Measurements from ENCODE around the gene SKI.

SKI gene

DNA sequence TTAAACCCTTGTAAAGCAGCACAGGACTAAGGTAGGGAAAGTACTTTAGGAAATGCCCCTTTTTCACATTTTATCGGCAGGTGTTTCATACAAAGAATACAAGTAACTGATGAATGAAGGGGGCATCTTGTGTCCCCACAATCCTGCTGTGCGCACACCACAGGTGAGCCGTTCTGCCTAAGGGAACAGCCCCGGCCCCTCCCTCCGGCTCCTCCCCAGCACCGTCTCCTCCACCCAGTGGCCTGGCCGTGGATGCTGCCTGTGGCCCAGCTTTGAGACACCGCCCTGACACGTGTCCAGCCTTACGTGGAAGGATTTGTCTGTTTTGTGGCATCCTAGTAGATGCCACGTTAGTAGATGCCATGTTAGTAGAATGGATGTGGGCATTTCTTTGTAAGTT is 46.4 kb upstream of the SKI start:
- H3K4me1 ChIP-seq, result no peaks in the 10 kb centered on the region
- H3K27ac ChIP-seq, result no peak overlapping the region
- peaks cover 0 to 15% of the 10 kb centered on the region in 2 donors for H3K27me3 ChIP-seq
- H3K36me3 ChIP-seq, result peaks cover 0 to 48% (median 3%) of the 10 kb centered on the region in 3 donors
- H3K4me3 ChIP-seq, result no peak overlapping the region
- no peak for DNase-seq
- TF ChIP-seq, protein P1, sequence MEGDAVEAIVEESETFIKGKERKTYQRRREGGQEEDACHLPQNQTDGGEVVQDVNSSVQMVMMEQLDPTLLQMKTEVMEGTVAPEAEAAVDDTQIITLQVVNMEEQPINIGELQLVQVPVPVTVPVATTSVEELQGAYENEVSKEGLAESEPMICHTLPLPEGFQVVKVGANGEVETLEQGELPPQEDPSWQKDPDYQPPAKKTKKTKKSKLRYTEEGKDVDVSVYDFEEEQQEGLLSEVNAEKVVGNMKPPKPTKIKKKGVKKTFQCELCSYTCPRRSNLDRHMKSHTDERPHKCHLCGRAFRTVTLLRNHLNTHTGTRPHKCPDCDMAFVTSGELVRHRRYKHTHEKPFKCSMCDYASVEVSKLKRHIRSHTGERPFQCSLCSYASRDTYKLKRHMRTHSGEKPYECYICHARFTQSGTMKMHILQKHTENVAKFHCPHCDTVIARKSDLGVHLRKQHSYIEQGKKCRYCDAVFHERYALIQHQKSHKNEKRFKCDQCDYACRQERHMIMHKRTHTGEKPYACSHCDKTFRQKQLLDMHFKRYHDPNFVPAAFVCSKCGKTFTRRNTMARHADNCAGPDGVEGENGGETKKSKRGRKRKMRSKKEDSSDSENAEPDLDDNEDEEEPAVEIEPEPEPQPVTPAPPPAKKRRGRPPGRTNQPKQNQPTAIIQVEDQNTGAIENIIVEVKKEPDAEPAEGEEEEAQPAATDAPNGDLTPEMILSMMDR (IDR thresholded peaks at IDR 0.05), result no peak
- intact Hi-C loops (cut with DNase I; ENCODE audit: low total_unique reads), result no loop called here
- H3K9me3 ChIP-seq, result no peaks in the 10 kb centered on the region

DNA sequence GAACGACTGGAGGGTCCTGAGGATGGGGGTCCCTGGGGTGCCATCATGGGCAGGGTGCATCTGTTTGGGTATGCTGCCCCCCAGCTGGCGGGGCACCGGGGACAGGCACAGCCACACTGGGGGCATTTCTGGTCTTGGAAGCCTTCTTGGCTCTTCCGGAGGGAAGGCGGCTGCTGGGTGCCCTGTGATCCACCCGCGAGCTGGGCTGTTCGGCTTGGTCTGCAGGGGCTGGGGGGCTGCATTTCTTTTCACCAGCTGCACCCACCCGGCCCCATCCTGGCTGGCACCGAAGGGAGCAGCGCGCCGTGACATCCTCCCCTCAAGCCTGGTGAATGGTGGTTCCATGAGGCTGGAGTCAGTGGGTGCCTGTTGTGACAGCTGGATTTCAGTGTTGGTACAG is 45.7 kb upstream of the SKI start:
- no peak for DNase-seq
- H3K4me1 ChIP-seq, result no peaks in the 10 kb centered on the region
- intact Hi-C loops (cut with DNase I; ENCODE audit: low total_unique reads), result no loop called here
- no peak overlapping the region for H3K4me3 ChIP-seq
- TF ChIP-seq, protein P1 (IDR thresholded peaks at IDR 0.05), result no peak
- H3K27ac ChIP-seq, result no peak overlapping the region
- no peaks in the 10 kb centered on the region for H3K9me3 ChIP-seq
- H3K27me3 ChIP-seq, result peaks cover 0 to 15% of the 10 kb centered on the region in 2 donors
- H3K36me3 ChIP-seq, result peaks cover 0 to 50% (median 3%) of the 10 kb centered on the region in 3 donors

DNA sequence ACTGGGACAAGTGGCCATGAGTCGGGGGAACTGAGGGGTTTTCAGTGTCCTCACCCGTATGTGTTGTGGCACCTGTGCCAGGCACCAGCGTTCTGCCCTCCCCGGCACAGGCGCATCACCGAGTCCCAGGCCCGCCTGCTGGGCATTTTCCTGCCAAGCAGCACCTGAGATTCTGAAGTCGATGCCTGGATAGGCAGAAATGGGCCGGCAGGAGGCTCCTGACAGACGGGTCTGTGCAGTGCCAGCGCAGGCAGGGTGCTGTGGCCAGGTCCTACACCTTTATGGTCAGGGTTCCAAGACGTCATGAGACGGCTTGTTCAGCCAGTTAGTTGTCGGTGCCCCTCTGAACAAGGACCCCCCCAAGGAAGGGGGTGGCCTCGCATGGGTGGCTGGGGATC is 44.2 kb upstream of the SKI start:
- intact Hi-C loops (cut with DNase I; ENCODE audit: low total_unique reads), result no loop called here
- Histone ChIP-seq H3K27me3 (peaks cover 0 to 3% of the 10 kb centered on the region in 2 donors), H3K9me3 (no peaks in the 10 kb centered on the region), H3K4me3 (no peak overlapping the region), H3K36me3 (peaks cover 0 to 47% (median 3%) of the 10 kb centered on the region in 3 donors), H3K4me1 (no peaks in the 10 kb centered on the region), H3K27ac (no peak overlapping the region)
- TF ChIP-seq, protein P1 (IDR thresholded peaks at IDR 0.05), result no peak
- no peak for DNase-seq

DNA sequence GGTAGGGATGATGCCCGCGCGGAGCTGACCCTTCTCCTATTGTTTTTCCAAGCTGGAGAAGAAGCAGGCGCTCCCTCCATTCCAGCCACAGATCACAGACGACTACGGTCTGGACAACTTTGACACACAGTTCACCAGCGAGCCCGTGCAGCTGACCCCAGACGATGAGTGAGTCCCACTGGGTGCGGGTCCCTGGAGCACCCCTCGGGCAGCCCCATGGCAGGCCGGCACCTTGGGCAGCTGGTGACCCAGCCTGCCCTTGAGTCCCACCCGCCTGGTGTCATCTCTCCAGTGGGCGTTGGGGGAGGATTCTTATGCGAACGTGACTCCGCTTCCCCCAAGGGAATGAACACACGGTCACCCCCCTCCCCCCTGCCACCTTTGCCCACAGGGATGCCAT is 43.6 kb upstream of the SKI start:
- no peaks in the 10 kb centered on the region for H3K4me1 ChIP-seq
- no peak for DNase-seq
- intact Hi-C loops (cut with DNase I; ENCODE audit: low total_unique reads), result no loop called here
- H3K27ac ChIP-seq, result no peak overlapping the region
- no peaks in the 10 kb centered on the region for H3K27me3 ChIP-seq
- H3K9me3 ChIP-seq, result no peaks in the 10 kb centered on the region
- peaks cover 0 to 47% (median 3%) of the 10 kb centered on the region in 3 donors for H3K36me3 ChIP-seq
- TF ChIP-seq, protein P1 (IDR thresholded peaks at IDR 0.05), result no peak
- no peak overlapping the region for H3K4me3 ChIP-seq

DNA sequence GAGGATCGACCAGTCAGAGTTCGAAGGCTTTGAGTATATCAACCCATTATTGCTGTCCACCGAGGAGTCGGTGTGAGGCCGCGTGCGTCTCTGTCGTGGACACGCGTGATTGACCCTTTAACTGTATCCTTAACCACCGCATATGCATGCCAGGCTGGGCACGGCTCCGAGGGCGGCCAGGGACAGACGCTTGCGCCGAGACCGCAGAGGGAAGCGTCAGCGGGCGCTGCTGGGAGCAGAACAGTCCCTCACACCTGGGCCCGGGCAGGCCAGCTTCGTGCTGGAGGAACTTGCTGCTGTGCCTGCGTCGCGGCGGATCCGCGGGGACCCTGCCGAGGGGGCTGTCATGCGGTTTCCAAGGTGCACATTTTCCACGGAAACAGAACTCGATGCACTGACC is 43.2 kb upstream of the SKI start:
- Histone ChIP-seq H3K4me1 (no peaks in the 10 kb centered on the region), H3K36me3 (peaks cover 0 to 45% (median 3%) of the 10 kb centered on the region in 3 donors), H3K27me3 (no peaks in the 10 kb centered on the region), H3K4me3 (no peak overlapping the region), H3K27ac (no peak overlapping the region), H3K9me3 (no peaks in the 10 kb centered on the region)
- TF ChIP-seq, protein P1 (IDR thresholded peaks at IDR 0.05), result no peak
- no peak for DNase-seq
- intact Hi-C loops (cut with DNase I; ENCODE audit: low total_unique reads), result no loop called here

All from tibial artery (tissue), 4 donors.